Measurements from ENCODE around the gene CAMK1D. TPM values are rescaled to one million over a fixed set of nuclear protein-coding genes. Genes with fewer than 3 reads are reported as not detected.
A peak's percentile ranks its signal among the peaks of the same experiment; 100 is the strongest.

CAMK1D gene
- total RNA-seq, 1 experiment from 2014 or later = 6.3 TPM

DNA sequence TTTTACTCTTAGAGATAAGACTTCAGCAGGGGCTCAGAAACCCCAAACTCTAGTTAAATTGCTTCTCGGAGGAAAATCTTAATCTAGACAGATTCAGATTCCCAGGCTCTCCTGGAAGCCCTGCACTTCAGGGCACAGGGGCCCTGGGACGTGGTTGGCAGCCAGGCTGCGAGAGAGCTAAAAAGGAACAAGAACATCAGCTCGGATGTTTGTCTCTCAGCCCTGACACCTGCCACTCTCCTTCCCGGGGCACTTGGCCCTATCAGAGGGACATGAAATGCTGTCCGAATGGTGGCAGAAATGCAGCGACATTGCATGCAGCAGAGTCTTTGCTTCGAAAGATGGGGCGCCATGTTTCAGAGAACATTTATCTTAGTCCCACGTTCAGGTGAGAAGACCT is 485.4 kb downstream of the CAMK1D start:
- Mint-ChIP-seq H3K4me1 (peaks cover 6 to 12% of the 10 kb centered on the region in 2 experiments), H3K36me3 (ENCODE audit: insufficient read depth in 1 of 3, low read depth in 3 of 3) (no peaks in the 10 kb centered on the region; a peak in 2 of 7 replicates), H3K27ac (0 out of 7 replicates have a peak overlapping the region, but pooled peaks of 1 of the 3 experiments have one; percentile 35), H3K27me3 (ENCODE audit: low read depth) (no peaks in the 10 kb centered on the region; the same call in none of the 2 replicates), H3K9me3 (no peaks in the 10 kb centered on the region), H3K4me3 (no peak overlapping the region)
- no peak overlapping the region for H2BK15ac ChIP-seq (ENCODE audit: low read depth, low read length)
- H2AFZ ChIP-seq (ENCODE audit: low read length) = no peak overlapping the region
- H3K56ac ChIP-seq (ENCODE audit: insufficient read length, low read depth, low read length) = no peak overlapping the region
- no peaks in the 10 kb centered on the region for H3K4me1 ChIP-seq (ENCODE audit: insufficient read depth, low read length)
- H3K27ac ChIP-seq (ENCODE audit: insufficient read length, low read depth, low read length) = no peak overlapping the region
- no peak overlapping the region for H2BK5ac ChIP-seq (ENCODE audit: insufficient read length, low read length)
- DNase-seq = no peak
- TF ChIP-seq, protein P1, sequence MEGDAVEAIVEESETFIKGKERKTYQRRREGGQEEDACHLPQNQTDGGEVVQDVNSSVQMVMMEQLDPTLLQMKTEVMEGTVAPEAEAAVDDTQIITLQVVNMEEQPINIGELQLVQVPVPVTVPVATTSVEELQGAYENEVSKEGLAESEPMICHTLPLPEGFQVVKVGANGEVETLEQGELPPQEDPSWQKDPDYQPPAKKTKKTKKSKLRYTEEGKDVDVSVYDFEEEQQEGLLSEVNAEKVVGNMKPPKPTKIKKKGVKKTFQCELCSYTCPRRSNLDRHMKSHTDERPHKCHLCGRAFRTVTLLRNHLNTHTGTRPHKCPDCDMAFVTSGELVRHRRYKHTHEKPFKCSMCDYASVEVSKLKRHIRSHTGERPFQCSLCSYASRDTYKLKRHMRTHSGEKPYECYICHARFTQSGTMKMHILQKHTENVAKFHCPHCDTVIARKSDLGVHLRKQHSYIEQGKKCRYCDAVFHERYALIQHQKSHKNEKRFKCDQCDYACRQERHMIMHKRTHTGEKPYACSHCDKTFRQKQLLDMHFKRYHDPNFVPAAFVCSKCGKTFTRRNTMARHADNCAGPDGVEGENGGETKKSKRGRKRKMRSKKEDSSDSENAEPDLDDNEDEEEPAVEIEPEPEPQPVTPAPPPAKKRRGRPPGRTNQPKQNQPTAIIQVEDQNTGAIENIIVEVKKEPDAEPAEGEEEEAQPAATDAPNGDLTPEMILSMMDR (conservative IDR thresholded peaks at IDR 0.05) = no peak
- no peak overlapping the region for H3K4ac ChIP-seq (ENCODE audit: low read depth, low read length)
- H3K79me1 ChIP-seq (ENCODE audit: insufficient read depth, low read depth, low read length, poor library complexity, severe bottlenecking) = no peaks in the 10 kb centered on the region
- no peak overlapping the region for H3K23ac ChIP-seq (ENCODE audit: insufficient read length, low read depth, low read length)
- no peak overlapping the region for H3K14ac ChIP-seq (ENCODE audit: insufficient read depth, low read length)
- H2AK5ac ChIP-seq (ENCODE audit: insufficient read length, low read length) = no peak overlapping the region
- no peak overlapping the region for H4K91ac ChIP-seq (ENCODE audit: insufficient read length, low read depth, low read length)
- no peaks in the 10 kb centered on the region for H3K9me3 ChIP-seq (ENCODE audit: control insufficient read depth, low read depth, low read length)
- no peaks in the 10 kb centered on the region for H4K20me1 ChIP-seq (ENCODE audit: control insufficient read depth, insufficient read depth, insufficient read length)
- no peak overlapping the region for H3K4me2 ChIP-seq (ENCODE audit: insufficient read depth, insufficient read length, low read length)
- no peaks in the 10 kb centered on the region for H3K79me2 ChIP-seq (ENCODE audit: insufficient read depth, low read length)
- H2BK20ac ChIP-seq (ENCODE audit: low read depth, low read length, poor library complexity, severe bottlenecking) = no peak overlapping the region
- H3K27me3 ChIP-seq (ENCODE audit: insufficient read depth, low read length) = no peaks in the 10 kb centered on the region
- H3T11ph ChIP-seq (ENCODE audit: low read length) = no peak overlapping the region
- no CpG with 5 or more reads among the region's 10 CpGs for WGBS (ENCODE audit: extremely low coverage, insufficient read length, low lambda C conversion rate)
- H2BK12ac ChIP-seq (ENCODE audit: insufficient read length, low read depth, low read length) = no peak overlapping the region
- no peaks in the 10 kb centered on the region for H3K23me2 ChIP-seq (ENCODE audit: insufficient read length, low read depth, low read length, poor library complexity, severe bottlenecking)
- no peak overlapping the region for H2BK120ac ChIP-seq (ENCODE audit: low read depth, low read length, poor library complexity, severe bottlenecking)
- H3K9ac ChIP-seq (ENCODE audit: extremely low read depth, insufficient read length, low read length) = no peak overlapping the region
- no peak overlapping the region for H4K8ac ChIP-seq (replicated peaks; ENCODE audit: insufficient read length, low read depth, low read length)
- H4K5ac ChIP-seq (ENCODE audit: insufficient read length, low read depth, low read length) = no peak overlapping the region
- no peak overlapping the region for H3K18ac ChIP-seq (ENCODE audit: insufficient read length, low read depth, low read length)

All from H9 (cell line).